Measurements from ENCODE around the gene ACOX2.

The ACOX2 gene

GRCh38 chr3:58471025-58471887, 65.7 kb downstream of the ACOX2 start:
- peak; percentile 90 for DNase-seq

DNA sequence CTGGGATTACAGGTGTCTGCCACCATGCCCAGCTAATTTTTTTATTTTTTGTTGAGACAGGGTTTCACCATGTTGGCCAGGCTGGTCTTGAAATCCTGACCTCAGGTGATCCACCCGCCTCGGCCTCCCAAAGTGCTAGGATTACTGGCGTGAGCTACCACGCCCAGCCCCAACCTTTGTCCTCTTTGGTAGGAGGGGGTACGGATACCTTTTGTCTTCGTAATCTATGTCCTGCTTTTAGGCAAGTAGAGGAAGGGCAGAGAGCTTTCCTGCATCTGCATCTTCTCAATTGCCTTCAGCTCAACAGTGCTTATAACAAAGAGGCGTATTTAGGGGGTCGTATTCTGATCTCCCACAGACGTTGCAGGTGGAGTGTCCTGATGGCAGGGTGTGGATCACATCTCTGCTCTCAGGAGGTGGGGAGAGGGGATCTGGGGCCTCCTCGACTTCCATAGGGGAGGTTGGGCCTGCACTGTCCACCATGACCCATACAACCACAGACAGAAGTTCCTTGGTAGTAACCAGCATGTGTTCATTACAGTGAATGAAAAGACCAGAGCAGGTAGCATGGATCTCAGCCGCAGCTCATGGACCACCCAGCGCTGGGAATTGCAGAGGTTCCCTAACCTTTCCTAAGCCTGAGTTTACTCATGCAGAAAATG, 66.5 kb downstream of the ACOX2 start:
- DNase-seq = no peak

DNA sequence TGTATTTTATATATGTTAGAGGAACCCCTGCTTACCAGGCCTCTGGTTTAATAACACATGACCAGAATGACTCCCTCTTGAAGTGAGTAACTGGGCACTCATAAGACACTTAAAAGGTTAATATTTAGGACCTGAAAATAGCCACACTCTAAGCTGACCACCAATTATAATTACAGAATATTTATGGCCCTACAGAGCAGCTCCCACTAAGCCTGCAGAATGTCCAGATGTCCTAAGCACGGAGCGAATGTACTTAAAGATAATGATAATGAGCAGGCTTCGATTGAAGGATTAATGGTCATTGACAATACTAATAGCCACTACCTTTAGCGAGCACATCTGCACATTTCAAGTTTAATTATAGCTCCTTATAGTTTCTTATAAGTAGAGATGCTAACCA, 67.9 kb downstream of the ACOX2 start:
- DNase-seq = no peak

DNA sequence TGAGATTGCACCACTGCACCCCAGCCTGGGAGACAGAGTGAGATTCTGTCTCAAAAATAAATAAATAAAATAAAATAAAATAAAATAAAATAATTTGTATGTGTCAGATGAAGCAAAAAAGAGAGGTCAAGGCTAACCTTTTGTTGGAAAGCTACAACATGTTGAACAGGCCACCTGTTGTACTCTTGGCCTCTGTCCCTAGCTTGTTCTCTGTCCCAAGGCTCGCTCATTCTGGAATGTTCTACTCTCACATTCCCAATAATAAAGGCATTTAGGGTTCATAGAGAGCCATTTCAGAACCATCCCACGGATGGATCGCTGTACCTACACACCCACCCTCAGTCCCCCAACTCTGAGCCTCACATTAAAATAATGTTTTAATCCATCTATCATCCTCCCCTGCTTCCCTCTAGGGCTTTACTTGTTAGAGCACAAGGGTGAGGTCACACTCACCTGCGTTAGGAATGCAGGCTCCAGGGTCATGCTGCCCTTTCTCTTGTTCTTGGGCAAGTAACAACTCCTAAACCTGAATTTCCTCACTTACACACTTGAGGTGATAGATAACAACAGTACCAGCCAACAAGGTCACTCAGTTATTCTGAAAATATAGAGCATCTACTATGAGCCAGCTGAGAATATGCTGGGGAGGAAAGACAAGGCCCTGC, 70.0 kb downstream of the ACOX2 start:
- no peak for DNase-seq

GRCh38 chr3:58464866-58465265, 72.1 kb downstream of the ACOX2 start:
- no peak for DNase-seq

DNA sequence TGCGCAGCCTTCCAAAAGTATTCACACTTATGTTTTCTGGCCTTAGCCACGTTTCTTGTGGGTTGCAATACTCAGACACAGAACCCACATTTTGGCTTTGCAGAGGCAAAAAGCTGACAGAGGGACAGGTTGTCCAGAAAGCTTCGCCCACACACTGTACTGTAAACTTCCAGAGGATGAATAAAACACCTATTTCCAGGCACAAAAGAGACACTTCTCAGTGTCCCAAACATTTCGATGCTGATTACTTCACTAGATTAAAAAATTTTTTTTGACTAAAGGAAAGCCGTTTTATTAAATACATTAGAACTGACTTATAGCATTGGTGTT, 73.1 kb downstream of the ACOX2 start:
- no peak for DNase-seq

DNA sequence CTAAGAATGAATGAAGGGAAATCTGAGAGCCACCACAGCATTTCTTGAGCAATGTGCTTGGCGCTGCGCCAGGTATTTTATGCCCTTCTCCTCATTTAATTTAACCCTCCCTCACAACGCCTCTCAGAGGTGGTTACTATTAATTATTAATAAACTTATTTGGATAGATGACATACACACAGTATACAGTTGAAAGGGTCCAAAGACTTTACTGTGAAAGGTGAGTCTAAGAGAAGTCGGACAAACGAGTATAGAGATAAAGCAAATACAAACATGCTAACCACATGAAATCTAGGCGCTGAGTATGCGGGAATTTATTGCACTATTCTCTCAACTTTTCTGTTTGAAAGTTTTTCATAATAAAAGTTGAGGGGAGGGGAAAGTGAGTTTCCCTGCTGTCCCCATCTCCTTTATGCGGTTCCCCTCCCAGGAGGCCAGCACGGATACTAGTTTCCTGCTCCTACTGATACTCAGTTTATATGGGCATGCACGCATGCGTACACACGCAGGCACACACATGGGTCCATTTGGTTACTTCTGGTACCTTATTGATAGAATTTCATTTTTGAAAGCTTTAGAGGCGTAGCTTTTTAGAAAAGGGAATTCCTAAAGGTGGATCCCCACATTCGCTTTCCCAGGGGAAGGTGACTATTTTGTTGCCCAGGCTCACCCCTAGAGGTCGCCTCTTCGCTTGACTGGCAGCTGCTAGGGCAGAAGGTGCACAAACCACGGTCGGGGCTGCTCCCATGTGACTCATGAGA, 73.6 kb downstream of the ACOX2 start:
- peak; percentile 89 for DNase-seq

- DNase-seq = no peak
Measured at GRCh38 chr3:58462829-58463180, 74.2 kb downstream of the ACOX2 start.

GRCh38 chr3:58459160-58459559, 77.8 kb downstream of the ACOX2 start:
- DNase-seq = no peak

Measured in fibroblast of skin of abdomen (primary cell).